HCT116 (cell line): Measurements from ENCODE around the gene FASLG. TPM values are rescaled to one million over a fixed set of nuclear protein-coding genes. Genes with fewer than 3 reads are reported as not detected.

Experiments used
- ATAC-seq: fragments of 200-7000 bp; cut with Tn5 transposase; 2 replicates; pipeline ENCODE4 v1.9.1; 2020; ENCODE audit warnings: mild to moderate bottlenecking, moderate library complexity
- BruUV-seq: library from RNA; stranded (reverse); fragments of 400-500 nt; replicated peaks from 2 replicates; lab custom pipeline; 2021; lab: Mats Ljungman, UMichigan
- CTCF ChIA-PET: fragments of 300-600 bp; sonication (Branson Sonifier 250); formaldehyde crosslinking; loops from one replicate; lab custom pipeline; 2021; ENCODE audit warnings: antibody characterized with exemption; lab: Charles Lee
- POLR2A ChIA-PET: fragments of 300-600, 350-600 bp; sonication (Branson Sonifier 250); formaldehyde crosslinking; loops from one replicate; lab custom pipeline; 2021; ENCODE audit warnings: antibody characterized with exemption; lab: Charles Lee
- RAD21 ChIA-PET, 2 experiments: fragments of 300-600 bp; sonication (Branson Sonifier 250); formaldehyde crosslinking; loops; one replicate each; lab custom pipeline; 2023; ENCODE audit warnings: low total read pairs in 2 of 2; ENCODE audit not compliant: uncharacterized antibody in 2 of 2, unreplicated experiment in 2 of 2, low non-redundant PET in 1 of 2; lab: Charles Lee
- DNase-seq: peaks from one replicate; pipeline ENCODE4 v3.0.0-alpha.2; 2010; ENCODE audit warnings: low read depth, low spot score
- H2AFZ ChIP-seq: fragments of 200-600 bp; shearing (Covaris generic), sonication (generic); 2 replicates; pipeline ENCODE4 v1.6.1; 2017; ENCODE audit warnings: low read depth, mixed run types, mixed read lengths, antibody characterized with exemption, low read length; ENCODE audit not compliant: poor library complexity, severe bottlenecking
- H3K27ac ChIP-seq: 2 replicates; pipeline ENCODE4 v1.5.1; 2012; ENCODE audit warnings: low read depth, low read length
- H3K27me3 ChIP-seq: fragments of 200-600 bp; sonication (generic); 2 replicates; pipeline ENCODE4 v1.6.1; 2016; ENCODE audit warnings: mixed run types, low read length, mixed read lengths; ENCODE audit not compliant: insufficient read depth
- H3K36me3 ChIP-seq, 2 experiments: fragments of 200-500 bp in 1 of 2; fragments of 200-600 bp in 1 of 2; sonication (Bioruptor generic) in 1 of 2; sonication (generic) in 1 of 2; 2 replicates each; pipeline versions ENCODE4 v1.5.1 to v1.6.1; 2014 to 2016; ENCODE audit warnings: low read length in 2 of 2, inconsistent platforms in 1 of 2, mixed read lengths in 1 of 2, mixed run types in 1 of 2; ENCODE audit not compliant: insufficient read depth in 2 of 2, control insufficient read depth in 1 of 2
- H3K4me1 ChIP-seq, 2 experiments: fragments of 200-600 bp in 1 of 2; sonication (generic) in 1 of 2; 2 replicates each; pipeline versions ENCODE4 v1.5.1 to v1.6.1; 2012 to 2017; ENCODE audit warnings: low read length in 2 of 2, inconsistent platforms in 1 of 2, mild to moderate bottlenecking in 1 of 2, mixed read lengths in 1 of 2, mixed run types in 1 of 2, moderate library complexity in 1 of 2; ENCODE audit not compliant: insufficient read depth in 2 of 2, control insufficient read depth in 1 of 2
- H3K4me2 ChIP-seq: fragments of 200-600 bp; sonication (generic); 2 replicates; pipeline ENCODE4 v1.6.1; 2017; ENCODE audit warnings: mixed run types, low read length, mixed read lengths
- H3K4me3 ChIP-seq, 2 experiments: fragments of 200-600 bp in 1 of 2; sonication (generic) in 1 of 2; replicated peaks in 1 of 2; 2 replicates each; pipeline ENCODE4 v1.5.1; 2011 to 2016; ENCODE audit warnings: low read length in 2 of 2, control low read depth in 1 of 2, low read depth in 1 of 2, mild to moderate bottlenecking in 1 of 2, mixed read lengths in 1 of 2, mixed run types in 1 of 2
- H3K79me2 ChIP-seq: fragments of 200-600 bp; sonication (generic); 2 replicates; pipeline ENCODE4 v1.6.1; 2017; ENCODE audit warnings: mild to moderate bottlenecking, mixed run types, low read length, moderate library complexity, mixed read lengths; ENCODE audit not compliant: insufficient read depth
- H3K9ac ChIP-seq: fragments of 200-600 bp; sonication (generic); 2 replicates; pipeline ENCODE4 v1.6.1; 2016; ENCODE audit warnings: low read length, mixed read lengths
- H3K9me2 ChIP-seq: fragments of 200-600 bp; sonication (generic), shearing (Covaris generic); 2 replicates; pipeline ENCODE4 v1.6.1; 2017; ENCODE audit warnings: mixed run types, mild to moderate bottlenecking, moderate library complexity; ENCODE audit not compliant: insufficient read depth
- H3K9me3 ChIP-seq, 2 experiments: fragments of 200-500 bp in 1 of 2; fragments of 200-600 bp in 1 of 2; sonication (Bioruptor generic) in 1 of 2; sonication (generic) in 1 of 2; 2 replicates each; pipeline ENCODE4 v1.6.1; 2014 to 2017; ENCODE audit warnings: low read length in 2 of 2, mixed read lengths in 2 of 2, inconsistent platforms in 1 of 2, low read depth in 1 of 2, mild to moderate bottlenecking in 1 of 2, mixed run types in 1 of 2, moderate library complexity in 1 of 2; ENCODE audit not compliant: control insufficient read depth in 1 of 2, insufficient read depth in 1 of 2
- H4K20me1 ChIP-seq: fragments of 200-600 bp; sonication (generic), shearing (Covaris generic); 2 replicates; pipeline ENCODE4 v1.6.1; 2017; ENCODE audit warnings: mixed run types, mild to moderate bottlenecking, moderate library complexity; ENCODE audit not compliant: insufficient read depth
- CBX3 ChIP-seq: IDR thresholded peaks from 2 replicates; pipeline ENCODE4 v1.6.1; 2012; ENCODE audit warnings: low read depth
- CEBPB ChIP-seq: IDR thresholded peaks from 2 replicates; pipeline ENCODE4 v1.6.1; 2012; ENCODE audit warnings: low read depth
- EGR1 ChIP-seq: IDR thresholded peaks from 2 replicates; pipeline ENCODE4 v1.6.1; 2012; ENCODE audit warnings: low read depth
- FOSL1 ChIP-seq: IDR thresholded peaks from 2 replicates; pipeline ENCODE4 v1.6.1; 2012; ENCODE audit warnings: low read depth
- POLR2A ChIP-seq: IDR thresholded peaks from 2 replicates; pipeline ENCODE4 v1.7.0; 2011; ENCODE audit warnings: borderline replicate concordance; ENCODE audit not compliant: insufficient read depth, insufficient read length; ENCODE audit errors: extremely low read depth
- POLR2AphosphoS5 ChIP-seq: IDR thresholded peaks from 2 replicates; pipeline ENCODE4 v1.6.1; 2011; ENCODE audit warnings: mild to moderate bottlenecking, low read depth, low read length, moderate library complexity
- RAD21 ChIP-seq: IDR thresholded peaks from 2 replicates; pipeline ENCODE4 v1.6.1; 2012; ENCODE audit warnings: low read depth, mild to moderate bottlenecking
- REST ChIP-seq: IDR thresholded peaks from 2 replicates; pipeline ENCODE4 v1.6.1; 2012; ENCODE audit warnings: low read depth
- SIN3A ChIP-seq: IDR thresholded peaks from 2 replicates; pipeline ENCODE4 v1.6.1; 2012; ENCODE audit warnings: low read depth
- SRF ChIP-seq: IDR thresholded peaks from 2 replicates; pipeline ENCODE4 v1.6.1; 2012; ENCODE audit warnings: low read depth
- TCF7L2 ChIP-seq: IDR thresholded peaks from 2 replicates; pipeline ENCODE4 v1.7.0; 2011; ENCODE audit warnings: borderline replicate concordance, inconsistent platforms; ENCODE audit not compliant: insufficient read depth, insufficient read length; ENCODE audit errors: extremely low read depth
- YY1 ChIP-seq: IDR thresholded peaks from 2 replicates; pipeline ENCODE4 v1.6.1; 2011; ENCODE audit warnings: low read length, low read depth, moderate library complexity, mild to moderate bottlenecking; ENCODE audit not compliant: insufficient replicate concordance; ENCODE audit errors: extremely low read depth
- ZBTB33 ChIP-seq: IDR thresholded peaks from 2 replicates; pipeline ENCODE4 v1.6.1; 2011; ENCODE audit warnings: mild to moderate bottlenecking, low read length, moderate library complexity; ENCODE audit not compliant: insufficient replicate concordance; ENCODE audit errors: extremely low read depth
- ZFX ChIP-seq: fragments of 450-650 bp; IDR thresholded peaks from 2 replicates; pipeline ENCODE4 v1.6.1; 2017
- ZNF274 ChIP-seq: fragments of 200-500 bp; sonication (Bioruptor generic); IDR thresholded peaks from 2 replicates; pipeline ENCODE4 v1.6.1; 2014; ENCODE audit warnings: mild to moderate bottlenecking, low read depth, low read length, inconsistent platforms
- intact Hi-C: fragments of 100-400 bp; cut with micrococcal nuclease; formaldehyde crosslinking; loops from 2 replicates; pipeline ENCODE4 v1.10.0; 2022
- total RNA-seq: library from RNA; stranded (reverse); gene quantifications from one replicate; pipeline ENCODE4 v1.2.1, GENCODE V29; 2021; ENCODE audit not compliant: unreplicated experiment

FASLG gene
- total RNA-seq, 1 experiment from 2014 or later, result not detected

- TF ChIP-seq POLR2AphosphoS5 (no peak), EGR1 (no peak), ZFX (no peak), CEBPB (no peak), YY1 (no peak), TCF7L2 (no peak), SRF (no peak), SIN3A (no peak), FOSL1 (no peak), ZNF274 (no peak)
Measured at GRCh38 chr1:172637522-172637921, 21.4 kb upstream of the FASLG start (continued).

GRCh38 chr1:172638249-172638648 lies 20.7 kb upstream of the FASLG start:
- no peaks in the 10 kb centered on the region for H3K27me3 ChIP-seq
- intact Hi-C loops, result no loop called here
- no peaks in the 10 kb centered on the region for H3K9me2 ChIP-seq
- H3K27ac ChIP-seq, result no peak overlapping the region; the same call in 1 of the 2 replicates
- peak overlapping the region; percentile 33; the same call in 1 of the 2 replicates for H3K9ac ChIP-seq
- no peaks in the 10 kb centered on the region for H3K36me3 ChIP-seq
- H2AFZ ChIP-seq, result peak overlapping the region; percentile 73
- TF ChIP-seq POLR2A (no peak), FOSL1 (no peak), TCF7L2 (no peak), POLR2AphosphoS5 (no peak), ZBTB33 (no peak), CBX3 (no peak), RAD21 (no peak), REST (no peak)
- ChIA-PET RAD21 (no interaction called here), POLR2A (no interaction called here), CTCF (no interaction called here)
- DNase-seq (no peak), ATAC-seq (peak; percentile 6; the same call in 1 of the 2 replicates)
- no peaks in the 10 kb centered on the region for H4K20me1 ChIP-seq
- H3K4me1 ChIP-seq, result peaks cover 9 to 37% of the 10 kb centered on the region in 2 experiments
- BruUV-seq, result no TSS peak
- no peaks in the 10 kb centered on the region for H3K9me3 ChIP-seq
- H3K79me2 ChIP-seq, result no peaks in the 10 kb centered on the region
- no peak overlapping the region for H3K4me3 ChIP-seq
- peak overlapping the region; percentile 59 for H3K4me2 ChIP-seq
